GM23338 (cell line): ENCODE results near the gene ADGRD1. TPM values are rescaled to one million over a fixed set of nuclear protein-coding genes. Genes with fewer than 3 reads are reported as not detected.

Source experiments
- ATAC-seq: fragments of 200-7000 bp; cut with Tn5 transposase; 3 replicates; pipeline ENCODE4 v1.9.1; 2020
- DNase-seq: peaks from one replicate; pipeline ENCODE4 v3.0.0-alpha.2; 2015; ENCODE audit warnings: low spot score
- H2AFZ ChIP-seq: fragments of 200-600 bp; sonication (generic); 2 replicates; pipeline ENCODE4 v1.8.0; 2016; ENCODE audit warnings: antibody characterized with exemption, mild to moderate bottlenecking, moderate library complexity
- H3F3A ChIP-seq: fragments of 200-600 bp; sonication (generic); replicated peaks from 2 replicates; pipeline ENCODE4 v1.8.0; 2017; ENCODE audit warnings: antibody characterized with exemption, mixed run types, low read depth
- H3K27ac ChIP-seq: fragments of 200-600 bp; sonication (generic); 2 replicates; pipeline ENCODE4 v1.6.1; 2016; ENCODE audit warnings: low read depth
- H3K27me3 ChIP-seq: fragments of 200-600 bp; sonication (generic); 2 replicates; pipeline ENCODE4 v1.8.0; 2016; ENCODE audit warnings: mild to moderate bottlenecking, mixed run types, moderate library complexity; ENCODE audit not compliant: insufficient read depth
- H3K36me3 ChIP-seq: fragments of 200-600 bp; sonication (generic); 2 replicates; pipeline ENCODE4 v1.8.0; 2016; ENCODE audit warnings: mild to moderate bottlenecking; ENCODE audit not compliant: insufficient read depth
- H3K4me1 ChIP-seq: fragments of 200-600 bp; sonication (generic); 2 replicates; pipeline ENCODE4 v1.8.0; 2016; ENCODE audit warnings: mild to moderate bottlenecking, moderate library complexity; ENCODE audit not compliant: insufficient read depth
- H3K4me2 ChIP-seq: fragments of 200-600 bp; sonication (generic); 2 replicates; pipeline ENCODE4 v1.7.1; 2017; ENCODE audit warnings: mixed run types
- H3K4me3 ChIP-seq: fragments of 200-600 bp; sonication (generic); 2 replicates; pipeline ENCODE4 v1.6.1; 2016; ENCODE audit warnings: mixed run types
- H3K79me2 ChIP-seq: fragments of 200-600 bp; sonication (generic); replicated peaks from 2 replicates; pipeline ENCODE4 v1.8.0; 2017; ENCODE audit warnings: mild to moderate bottlenecking; ENCODE audit not compliant: insufficient read depth
- H3K9me2 ChIP-seq: fragments of 200-600 bp; sonication (generic); 2 replicates; pipeline ENCODE4 v1.8.0; 2017; ENCODE audit not compliant: insufficient read depth
- H4K20me1 ChIP-seq: fragments of 200-600 bp; sonication (generic); replicated peaks from 2 replicates; pipeline ENCODE4 v1.8.0; 2017; ENCODE audit warnings: mild to moderate bottlenecking; ENCODE audit not compliant: insufficient read depth
- H3K27ac Mint-ChIP-seq: 2 replicates; pipeline ENCODE4 v1.8.0; 2020; ENCODE audit warnings: inconsistent platforms, mild to moderate bottlenecking, moderate library complexity, mixed read lengths
- H3K27me3 Mint-ChIP-seq: 3 replicates; pipeline ENCODE4 v1.8.0; 2022; ENCODE audit warnings: low read depth, mild to moderate bottlenecking, moderate library complexity, mixed read lengths, inconsistent platforms; ENCODE audit not compliant: insufficient read depth, poor library complexity
- H3K36me3 Mint-ChIP-seq: 3 replicates; pipeline ENCODE4 v1.8.0; 2021; ENCODE audit warnings: low read depth, mild to moderate bottlenecking, inconsistent platforms, moderate library complexity, mixed read lengths
- H3K4me1 Mint-ChIP-seq: 3 replicates; pipeline ENCODE4 v1.8.0; 2020; ENCODE audit warnings: mild to moderate bottlenecking, inconsistent platforms, mixed read lengths
- H3K4me3 Mint-ChIP-seq: 3 replicates; pipeline ENCODE4 v1.8.0; 2021; ENCODE audit warnings: moderate library complexity, mild to moderate bottlenecking, inconsistent platforms, mixed read lengths
- H3K9me3 Mint-ChIP-seq: 3 replicates; pipeline ENCODE4 v1.8.0; 2020; ENCODE audit warnings: moderate library complexity, mild to moderate bottlenecking, inconsistent platforms, mixed read lengths
- CREB1 ChIP-seq: fragments of 250-450 bp; sonication (Bioruptor Pico); IDR thresholded peaks from 2 replicates; pipeline ENCODE4 v1.5.0; 2020; ENCODE audit warnings: low read depth, mild to moderate bottlenecking, moderate library complexity
- CTCF ChIP-seq, 2 experiments: fragments of 200-600 bp in 1 of 2; sonication (generic) in 1 of 2; conservative IDR thresholded peaks; 2 replicates each; pipeline versions ENCODE4 v1.5.1 to v1.6.1; 2016 to 2017; ENCODE audit warnings: antibody characterized with exemption in 2 of 2, low read depth in 2 of 2, mild to moderate bottlenecking in 2 of 2, moderate library complexity in 1 of 2
- JUNB ChIP-seq: IDR thresholded peaks from one replicate; pipeline ENCODE4 v1.6.1; 2016; ENCODE audit warnings: antibody characterized with exemption; ENCODE audit not compliant: unreplicated experiment
- STAT1 ChIP-seq: IDR thresholded peaks from one replicate; pipeline ENCODE4 v1.6.1; 2016; ENCODE audit warnings: antibody characterized with exemption; ENCODE audit not compliant: unreplicated experiment
- polyA plus RNA-seq: library from polyadenylated mRNA; unstranded; fragments of >200 nt; fragmentation: Nextera tagmentation; extraction: Ambion mirVana; gene quantifications from 2 replicates; pipeline ENCODE4 v1.2.1, GENCODE V29; 2016
- total RNA-seq: library from RNA; depleted of rRNA; stranded (reverse); fragments of >200 nt; shearing (Covaris generic); gene quantifications from 2 replicates; pipeline ENCODE4 v1.2.3, GENCODE V29; 2014
- TF ChIP-seq, protein P1 (sequence below): IDR thresholded peaks from one replicate; pipeline ENCODE4 v1.6.1; 2018; ENCODE audit warnings: antibody characterized with exemption; ENCODE audit not compliant: unreplicated experiment

The ADGRD1 gene
- total and polyA plus RNA-seq, 2 experiments from 2014 or later = 1.4 TPM; not detected in 1

DNA sequence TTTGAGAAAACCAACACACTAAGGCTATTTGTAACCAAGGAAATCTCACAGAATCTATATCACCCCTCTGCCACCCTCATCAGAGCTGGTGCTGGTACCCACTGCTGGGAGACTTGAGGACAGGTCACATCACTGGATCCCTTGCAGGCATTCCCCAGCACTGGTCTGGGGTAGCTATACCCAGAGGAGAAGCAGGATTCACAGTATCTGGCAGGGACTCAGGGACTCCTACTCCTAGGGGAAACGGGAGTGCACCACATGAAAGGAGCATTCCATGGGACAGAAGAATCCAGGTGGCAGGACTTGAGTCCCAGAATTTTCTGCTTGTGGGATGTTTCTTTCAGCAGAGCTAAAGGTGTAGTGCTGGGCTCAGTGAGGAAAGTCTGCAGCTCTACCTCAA, 223.2 kb downstream of the ADGRD1 start:
- Histone ChIP-seq H3K9me2 (no peaks in the 10 kb centered on the region), H3K79me2 (no peaks in the 10 kb centered on the region), H2AFZ (no peak overlapping the region), H3K4me3 (no peak overlapping the region), H3F3A (no peaks in the 10 kb centered on the region), H3K4me1 (no peaks in the 10 kb centered on the region), H3K4me2 (no peak overlapping the region), H3K27ac (no peak overlapping the region), H4K20me1 (no peaks in the 10 kb centered on the region), H3K27me3 (no peaks in the 10 kb centered on the region), H3K36me3 (no peaks in the 10 kb centered on the region)
- ATAC-seq (no peak), DNase-seq (no peak)
- H3K9me3 Mint-ChIP-seq = peaks cover 14% of the 10 kb centered on the region
- no peaks in the 10 kb centered on the region for H3K36me3 Mint-ChIP-seq
- no peak overlapping the region for H3K4me3 Mint-ChIP-seq
- H3K27me3 Mint-ChIP-seq = peaks cover 2% of the 10 kb centered on the region
- H3K27ac Mint-ChIP-seq = no peak overlapping the region
- TF ChIP-seq CREB1 (CRISPR knock-in tag) = no peak
- TF ChIP-seq CTCF (conservative IDR thresholded peaks at IDR 0.05; ENCODE audit: low read depth in 2 of 2) = no peak
- no peaks in the 10 kb centered on the region for H3K4me1 Mint-ChIP-seq

DNA sequence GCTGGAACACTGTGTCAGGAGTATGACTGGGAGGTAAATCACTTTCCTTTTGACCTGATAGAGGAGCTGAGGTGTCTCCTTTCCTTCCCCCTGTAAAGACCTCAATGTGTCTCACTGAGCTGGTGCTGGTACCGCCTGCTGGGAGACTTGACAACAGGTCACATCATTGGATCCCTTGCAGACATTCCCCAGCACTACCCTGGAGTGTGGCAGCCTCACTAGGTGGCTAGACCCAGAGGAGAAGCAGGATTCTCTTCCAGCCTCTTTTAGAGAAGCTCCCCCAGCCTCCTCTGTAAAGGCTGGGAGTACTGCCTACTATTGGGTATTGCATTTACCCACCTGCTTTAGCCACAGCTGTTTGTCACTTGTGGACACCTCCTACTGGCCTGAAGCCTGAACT, 223.9 kb downstream of the ADGRD1 start:
- Mint-ChIP-seq H3K4me3 (no peak overlapping the region), H3K36me3 (no peaks in the 10 kb centered on the region), H3K9me3 (peaks cover 17% of the 10 kb centered on the region), H3K4me1 (no peaks in the 10 kb centered on the region), H3K27me3 (peaks cover 4% of the 10 kb centered on the region), H3K27ac (no peak overlapping the region)
- H2AFZ ChIP-seq = no peak overlapping the region
- H3K9me2 ChIP-seq = no peaks in the 10 kb centered on the region
- no peaks in the 10 kb centered on the region for H4K20me1 ChIP-seq
- H3F3A ChIP-seq = no peaks in the 10 kb centered on the region
- no peak overlapping the region for H3K27ac ChIP-seq
- H3K4me1 ChIP-seq = no peaks in the 10 kb centered on the region
- ATAC-seq (no peak), DNase-seq (no peak)
- H3K4me2 ChIP-seq = no peak overlapping the region
- no peaks in the 10 kb centered on the region for H3K36me3 ChIP-seq
- H3K27me3 ChIP-seq = no peaks in the 10 kb centered on the region
- H3K79me2 ChIP-seq = no peaks in the 10 kb centered on the region
- TF ChIP-seq, protein P1, sequence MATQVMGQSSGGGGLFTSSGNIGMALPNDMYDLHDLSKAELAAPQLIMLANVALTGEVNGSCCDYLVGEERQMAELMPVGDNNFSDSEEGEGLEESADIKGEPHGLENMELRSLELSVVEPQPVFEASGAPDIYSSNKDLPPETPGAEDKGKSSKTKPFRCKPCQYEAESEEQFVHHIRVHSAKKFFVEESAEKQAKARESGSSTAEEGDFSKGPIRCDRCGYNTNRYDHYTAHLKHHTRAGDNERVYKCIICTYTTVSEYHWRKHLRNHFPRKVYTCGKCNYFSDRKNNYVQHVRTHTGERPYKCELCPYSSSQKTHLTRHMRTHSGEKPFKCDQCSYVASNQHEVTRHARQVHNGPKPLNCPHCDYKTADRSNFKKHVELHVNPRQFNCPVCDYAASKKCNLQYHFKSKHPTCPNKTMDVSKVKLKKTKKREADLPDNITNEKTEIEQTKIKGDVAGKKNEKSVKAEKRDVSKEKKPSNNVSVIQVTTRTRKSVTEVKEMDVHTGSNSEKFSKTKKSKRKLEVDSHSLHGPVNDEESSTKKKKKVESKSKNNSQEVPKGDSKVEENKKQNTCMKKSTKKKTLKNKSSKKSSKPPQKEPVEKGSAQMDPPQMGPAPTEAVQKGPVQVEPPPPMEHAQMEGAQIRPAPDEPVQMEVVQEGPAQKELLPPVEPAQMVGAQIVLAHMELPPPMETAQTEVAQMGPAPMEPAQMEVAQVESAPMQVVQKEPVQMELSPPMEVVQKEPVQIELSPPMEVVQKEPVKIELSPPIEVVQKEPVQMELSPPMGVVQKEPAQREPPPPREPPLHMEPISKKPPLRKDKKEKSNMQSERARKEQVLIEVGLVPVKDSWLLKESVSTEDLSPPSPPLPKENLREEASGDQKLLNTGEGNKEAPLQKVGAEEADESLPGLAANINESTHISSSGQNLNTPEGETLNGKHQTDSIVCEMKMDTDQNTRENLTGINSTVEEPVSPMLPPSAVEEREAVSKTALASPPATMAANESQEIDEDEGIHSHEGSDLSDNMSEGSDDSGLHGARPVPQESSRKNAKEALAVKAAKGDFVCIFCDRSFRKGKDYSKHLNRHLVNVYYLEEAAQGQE = no peak
- TF ChIP-seq JUNB = no peak
- no peak overlapping the region for H3K4me3 ChIP-seq

- no peak overlapping the region for H2AFZ ChIP-seq
- Mint-ChIP-seq H3K9me3 (peaks cover 48% of the 10 kb centered on the region), H3K4me3 (no peak overlapping the region), H3K27ac (no peak overlapping the region), H3K36me3 (peaks cover 2% of the 10 kb centered on the region; the same call in 1 of the 3 replicates), H3K4me1 (no peaks in the 10 kb centered on the region; the same call in 2 of the 3 replicates), H3K27me3 (peaks cover 2% of the 10 kb centered on the region)
- no peaks in the 10 kb centered on the region for H3F3A ChIP-seq
- H3K9me2 ChIP-seq = no peaks in the 10 kb centered on the region
- H3K4me3 ChIP-seq = no peak overlapping the region
- H3K36me3 ChIP-seq = no peaks in the 10 kb centered on the region
- no peaks in the 10 kb centered on the region for H3K27me3 ChIP-seq
- no peaks in the 10 kb centered on the region for H3K4me1 ChIP-seq
- H3K79me2 ChIP-seq = no peaks in the 10 kb centered on the region
- H3K4me2 ChIP-seq = no peak overlapping the region
- no peak for DNase-seq
- no peaks in the 10 kb centered on the region for H4K20me1 ChIP-seq
- ATAC-seq = no peak
- no peak overlapping the region for H3K27ac ChIP-seq
- TF ChIP-seq STAT1 (no peak), JUNB (no peak)
Observed at GRCh38 chr12:131187602-131188001, 233.9 kb downstream of the ADGRD1 start.
